Subcutaneous adipose tissue (tissue), 4 donors: Measurements from ENCODE around the gene NUDT7. TPM values are rescaled to one million over a fixed set of nuclear protein-coding genes. Genes with fewer than 3 reads are reported as not detected.

ENCODE experiments used
- total RNA-seq, 4 donors: library from RNA; depleted of rRNA; stranded (reverse); fragments of >200 nt; gene quantifications; one replicate each; pipeline ENCODE4 v1.1.0, GENCODE V29; 2016
- TF ChIP-seq, protein P1 (sequence below): fragments of 450-650 bp; IDR thresholded peaks from one replicate; pipeline ENCODE4 v1.5.1; 2016; ENCODE audit warnings: low read depth, mild to moderate bottlenecking, control low read depth, antibody characterized with exemption, moderate library complexity

NUDT7 gene
- total RNA-seq = 10 to 100 TPM; 14.3 to 43.0 (median 17.5) TPM

DNA sequence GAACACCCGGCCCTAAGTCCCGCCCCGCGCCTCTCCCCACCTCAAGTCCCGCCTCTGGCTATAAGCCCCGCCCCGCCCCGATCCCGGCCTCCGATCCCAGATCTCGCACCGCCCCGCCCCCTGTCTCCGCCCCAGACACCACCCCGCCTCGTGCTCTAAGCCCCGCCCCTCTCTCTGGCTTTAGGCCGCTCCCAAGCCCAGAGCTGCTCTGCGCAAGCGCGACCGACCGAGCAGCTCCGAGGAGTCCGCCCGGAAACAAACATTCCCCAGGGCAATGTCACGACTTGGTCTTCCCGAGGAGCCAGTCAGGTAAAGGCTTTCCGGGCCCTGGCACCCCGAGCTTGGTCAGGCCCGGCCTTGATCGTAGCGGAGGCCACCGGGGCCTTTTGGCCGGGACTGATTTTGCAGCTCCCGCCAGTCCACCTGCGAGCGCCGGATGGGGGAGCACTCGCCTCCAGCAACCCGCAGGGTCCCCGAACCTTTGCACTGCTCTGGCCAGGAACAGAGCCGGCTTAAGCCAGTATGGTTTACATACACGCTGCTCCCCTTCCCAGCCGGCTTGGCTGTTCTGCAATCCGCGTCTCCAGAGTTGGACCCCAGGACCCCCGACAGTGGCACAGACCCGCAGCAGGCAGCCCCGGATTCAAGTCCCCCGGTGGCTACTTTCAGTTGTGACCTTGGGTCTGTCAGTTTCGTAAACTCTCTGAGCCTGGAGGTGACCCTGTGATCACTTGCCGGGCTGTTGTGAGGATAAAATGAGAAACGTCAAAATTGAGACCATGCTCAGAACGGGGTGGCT is at the start of gene NUDT7:
Gene NUDT7, plus strand, starts transcription at position 206 of the 799 bp plus-strand sequence. Its CDS starts 69 bp downstream, at position 275.
- TF ChIP-seq, protein P1, sequence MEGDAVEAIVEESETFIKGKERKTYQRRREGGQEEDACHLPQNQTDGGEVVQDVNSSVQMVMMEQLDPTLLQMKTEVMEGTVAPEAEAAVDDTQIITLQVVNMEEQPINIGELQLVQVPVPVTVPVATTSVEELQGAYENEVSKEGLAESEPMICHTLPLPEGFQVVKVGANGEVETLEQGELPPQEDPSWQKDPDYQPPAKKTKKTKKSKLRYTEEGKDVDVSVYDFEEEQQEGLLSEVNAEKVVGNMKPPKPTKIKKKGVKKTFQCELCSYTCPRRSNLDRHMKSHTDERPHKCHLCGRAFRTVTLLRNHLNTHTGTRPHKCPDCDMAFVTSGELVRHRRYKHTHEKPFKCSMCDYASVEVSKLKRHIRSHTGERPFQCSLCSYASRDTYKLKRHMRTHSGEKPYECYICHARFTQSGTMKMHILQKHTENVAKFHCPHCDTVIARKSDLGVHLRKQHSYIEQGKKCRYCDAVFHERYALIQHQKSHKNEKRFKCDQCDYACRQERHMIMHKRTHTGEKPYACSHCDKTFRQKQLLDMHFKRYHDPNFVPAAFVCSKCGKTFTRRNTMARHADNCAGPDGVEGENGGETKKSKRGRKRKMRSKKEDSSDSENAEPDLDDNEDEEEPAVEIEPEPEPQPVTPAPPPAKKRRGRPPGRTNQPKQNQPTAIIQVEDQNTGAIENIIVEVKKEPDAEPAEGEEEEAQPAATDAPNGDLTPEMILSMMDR = no peak

DNA sequence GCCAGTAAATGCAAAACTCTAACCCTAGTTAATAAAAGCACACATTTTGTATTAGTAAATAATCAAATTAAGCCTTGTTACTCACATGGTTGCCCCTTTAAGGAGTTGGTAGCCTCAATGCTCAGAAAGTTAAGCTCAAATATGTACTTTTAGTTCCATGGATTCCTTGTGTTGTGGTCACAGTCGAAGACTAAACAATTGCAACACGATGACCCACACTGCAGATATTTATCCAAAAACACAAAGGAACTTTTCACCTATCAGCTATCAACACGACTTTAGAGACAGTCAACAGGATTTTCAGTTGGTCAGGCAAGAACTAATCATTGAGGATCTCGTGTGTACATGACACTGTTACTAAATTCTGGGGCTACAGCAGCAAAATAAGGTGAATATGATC is 47.4 kb upstream of the NUDT7 start:
- TF ChIP-seq, protein P1 = no peak

DNA sequence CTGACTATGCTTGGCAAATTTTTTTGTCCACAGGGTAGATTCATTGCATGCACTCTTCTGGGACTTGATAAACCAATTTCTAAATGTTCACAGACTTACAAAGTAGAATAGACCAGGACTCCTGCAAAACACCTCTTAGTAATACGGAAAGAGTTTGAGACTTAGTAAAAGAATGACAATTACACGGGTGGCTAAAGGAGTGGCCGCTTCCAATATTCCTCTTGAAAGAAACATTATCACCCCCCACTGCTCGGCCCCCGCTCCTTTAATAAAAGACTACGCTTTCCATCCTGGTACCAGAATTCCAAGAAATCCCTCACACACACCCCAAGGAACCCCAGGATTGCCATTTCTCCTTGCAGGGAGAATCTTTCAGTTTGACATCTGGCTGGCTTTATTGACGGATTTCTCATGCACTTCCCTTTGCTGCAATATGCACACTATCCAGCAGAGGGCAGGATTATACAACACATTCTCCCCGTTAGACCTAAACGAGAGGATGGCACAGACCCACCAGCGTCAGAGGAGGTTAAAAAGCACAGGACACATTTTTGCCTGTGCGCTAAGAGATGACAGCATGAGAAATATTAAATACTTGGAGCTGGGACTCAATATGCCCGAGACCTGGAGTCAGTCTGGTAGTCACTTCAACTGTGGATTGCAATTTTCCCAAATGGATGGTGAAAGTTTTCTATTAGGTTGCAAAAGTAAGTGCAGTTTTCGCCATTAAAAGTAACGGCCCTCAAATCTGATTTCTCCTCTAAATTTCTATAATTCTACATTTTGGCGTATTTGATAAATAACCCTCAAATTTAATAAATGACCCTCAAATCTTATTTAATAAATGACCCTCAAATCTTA is 46.6 kb upstream of the NUDT7 start:
- TF ChIP-seq, protein P1 = no peak

DNA sequence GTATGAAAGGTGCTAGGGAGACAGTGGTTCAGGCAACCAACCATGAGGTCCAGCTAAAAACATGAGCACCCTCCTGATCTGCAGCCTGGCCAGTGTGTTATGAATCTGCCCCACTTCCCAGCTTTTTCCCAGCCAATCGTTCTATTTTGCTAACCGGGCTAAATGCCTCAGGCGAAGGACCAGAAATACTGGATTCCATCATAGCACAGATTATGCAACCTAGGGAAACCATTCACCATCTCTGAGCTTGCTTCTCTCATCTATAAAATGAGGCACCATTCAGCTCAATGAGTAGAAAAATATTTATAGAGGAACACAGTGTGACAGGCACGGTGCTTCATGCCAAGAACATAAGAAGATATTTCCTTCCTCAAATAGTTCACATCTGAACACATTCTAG is 45.2 kb upstream of the NUDT7 start:
- TF ChIP-seq, protein P1 = no peak

DNA sequence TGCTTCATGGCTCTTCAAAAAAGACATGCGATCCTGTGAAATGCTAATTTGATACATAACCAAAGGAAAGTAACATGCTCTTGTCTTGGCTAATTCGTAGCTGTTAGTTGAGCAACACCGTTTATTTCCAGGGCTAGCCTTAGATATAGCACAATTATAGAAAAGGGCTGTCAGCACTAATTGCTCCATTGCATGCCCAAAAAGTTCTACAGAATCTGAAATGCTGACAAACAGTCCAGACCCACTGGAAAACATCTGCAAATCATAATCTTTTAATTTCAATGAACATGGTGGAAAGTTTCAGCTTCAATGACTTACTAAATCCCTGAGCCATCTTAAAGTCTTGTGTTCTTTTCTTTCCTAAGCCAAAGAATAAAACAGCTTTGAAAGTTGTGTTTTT is 42.9 kb upstream of the NUDT7 start:
- TF ChIP-seq, protein P1 = no peak

DNA sequence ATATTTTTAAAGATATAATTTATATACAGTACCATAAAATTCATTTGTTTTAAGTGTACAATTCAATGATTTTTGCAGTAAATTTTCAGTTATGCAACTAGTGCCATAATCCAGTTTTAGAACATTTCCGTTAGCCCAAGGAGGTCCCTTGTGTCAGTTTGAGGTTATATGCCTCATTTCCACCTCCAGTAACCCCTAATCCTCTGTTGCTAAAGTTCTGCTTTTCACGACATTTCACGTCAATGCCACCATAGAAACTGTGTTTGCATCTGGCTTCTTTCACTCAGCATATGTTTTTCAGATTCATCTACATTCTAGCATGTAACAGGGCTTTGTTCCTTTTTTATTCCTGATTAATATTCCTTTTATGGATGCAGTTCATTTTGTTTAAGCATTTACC is 42.4 kb upstream of the NUDT7 start:
- TF ChIP-seq, protein P1 = no peak

DNA sequence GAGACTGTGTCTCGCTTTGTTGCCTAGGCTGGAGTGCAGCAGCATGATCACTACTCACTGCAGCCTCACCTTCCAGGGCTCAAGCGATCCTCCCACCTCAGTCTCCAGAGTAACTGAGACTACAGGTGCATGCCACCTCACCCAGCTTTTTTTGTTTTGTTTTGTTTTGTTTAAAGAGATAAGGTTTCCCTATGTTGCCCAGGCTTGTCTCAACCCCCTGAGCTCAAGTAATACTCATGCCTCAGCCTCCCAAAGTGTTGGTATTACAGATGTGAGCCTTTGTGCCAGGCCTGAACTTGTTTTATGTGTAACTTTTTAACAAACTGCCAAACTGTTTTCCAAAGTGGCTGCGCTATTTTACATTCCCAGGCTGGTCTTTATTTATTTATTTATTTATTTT is 41.8 kb upstream of the NUDT7 start:
- TF ChIP-seq, protein P1 = no peak
